Measurements from ENCODE around the gene UBE2Q1.

Gene UBE2Q1

DNA sequence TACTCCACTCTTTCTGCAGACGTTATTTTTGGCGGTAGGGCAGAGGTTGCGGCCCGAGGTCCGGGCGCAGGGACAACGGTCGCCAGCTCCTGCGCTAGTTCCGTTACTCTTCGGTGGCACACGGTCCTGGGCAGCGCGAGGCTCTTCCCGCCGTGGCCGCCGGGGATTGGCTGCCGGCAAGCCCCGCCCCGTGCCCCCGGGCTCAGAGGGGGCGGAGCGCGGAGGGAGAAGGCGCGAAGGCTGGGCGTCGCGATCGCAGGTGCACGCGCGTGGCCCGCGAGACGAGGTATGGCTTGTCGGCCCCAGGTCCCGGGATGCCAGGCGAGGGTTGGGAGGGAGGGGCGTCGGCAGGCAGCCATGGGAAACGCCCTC, 55.7 kb downstream of the UBE2Q1 start:
- no peak for DNase-seq (ENCODE audit: low spot score)

- DNase-seq (ENCODE audit: low spot score) = peak; percentile 61
These were observed 56.3 kb downstream of the UBE2Q1 start, which contains the start of the genes SHE and TDRD10 for GRCh38 chr1:154502066-154502743. Gene SHE (minus strand): TSS chr1:154502412. CDS start chr1:154502026, 386 bp downstream. Gene TDRD10 (plus strand): TSS chr1:154502219. CDS start chr1:154506904, 4,685 bp downstream.

DNA sequence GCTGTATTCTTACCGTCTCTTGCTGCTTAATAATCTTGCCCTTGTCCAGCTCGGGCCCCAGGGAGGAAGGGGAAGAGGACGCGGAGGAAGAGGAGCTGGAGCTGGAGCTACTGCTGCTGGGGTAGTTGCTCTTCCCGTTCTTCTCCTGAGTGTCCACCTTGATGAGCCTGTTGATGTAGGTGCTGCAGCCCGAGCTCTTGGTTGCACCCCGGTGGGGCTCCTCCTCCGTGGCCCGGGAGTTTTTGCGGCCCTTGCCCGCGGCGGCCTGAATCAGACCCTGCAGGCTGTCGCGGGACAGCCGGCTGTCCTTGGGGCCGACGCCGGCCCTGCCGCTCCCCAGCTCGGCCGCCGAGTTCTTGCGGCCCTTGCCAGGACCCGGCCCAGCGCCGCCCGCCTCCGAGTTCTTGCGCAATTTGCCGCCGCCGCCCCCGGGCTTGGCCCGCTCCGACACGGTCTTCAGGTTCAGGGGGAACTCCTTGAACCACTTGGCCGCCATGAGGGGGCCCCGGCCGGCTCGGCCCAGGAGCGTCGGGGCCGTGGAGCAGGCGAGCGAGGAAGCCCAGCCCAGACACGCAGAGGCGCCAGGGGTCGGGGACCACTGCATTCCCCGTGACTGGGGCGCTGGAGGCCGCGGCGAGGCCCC, 56.9 kb downstream of the UBE2Q1 start:
- DNase-seq (ENCODE audit: low spot score) = no peak

DNA sequence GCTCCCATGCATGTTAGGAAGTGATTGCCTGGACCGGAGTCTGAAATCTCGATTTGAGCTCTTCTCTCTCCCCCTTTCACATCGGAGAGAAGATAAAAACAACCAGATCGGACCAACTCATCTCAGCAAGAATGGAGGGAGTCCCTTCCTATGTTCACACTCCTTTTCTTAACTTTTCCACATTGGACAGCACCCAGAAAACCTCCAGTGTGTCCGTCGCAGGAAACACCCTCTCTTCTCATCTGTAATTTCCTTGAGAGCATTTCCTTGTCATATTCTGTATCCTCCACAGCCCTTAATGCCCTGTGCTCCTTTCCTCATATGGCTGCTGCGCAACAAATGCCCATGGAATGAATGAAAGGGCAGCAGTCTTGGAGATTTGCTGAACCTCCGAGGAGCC, 57.9 kb downstream of the UBE2Q1 start:
- no peak for DNase-seq (ENCODE audit: low spot score)

GRCh38 chr1:154499446-154499845, 59.0 kb downstream of the UBE2Q1 start:
- peak; percentile 57 for DNase-seq (ENCODE audit: low spot score)
